Gastrocnemius medialis (tissue), 4 donors: ENCODE results near the gene KCNQ5.

ENCODE experiments used
- POLR2A ChIP-seq, 2 donors: fragments of 450-650 bp; IDR thresholded peaks; one replicate each; pipeline ENCODE4 v1.6.1; 2017; ENCODE audit warnings: antibody characterized with exemption in 2 of 2, mild to moderate bottlenecking in 2 of 2, moderate library complexity in 2 of 2
- TF ChIP-seq, protein P1 (sequence below), 5 experiments: fragments of 450-650 bp in 3 of 5; fragments of 200-600 bp in 2 of 5; sonication (generic) in 2 of 5; IDR thresholded peaks in 4 of 5; conservative IDR thresholded peaks in 1 of 5; 1 replicate in 4 of 5; 2 replicates in 1 of 5; pipeline ENCODE4 v1.5.1; 2016 to 2019; ENCODE audit warnings: antibody characterized with exemption in 5 of 5, mild to moderate bottlenecking in 3 of 5, moderate library complexity in 3 of 5

DNA sequence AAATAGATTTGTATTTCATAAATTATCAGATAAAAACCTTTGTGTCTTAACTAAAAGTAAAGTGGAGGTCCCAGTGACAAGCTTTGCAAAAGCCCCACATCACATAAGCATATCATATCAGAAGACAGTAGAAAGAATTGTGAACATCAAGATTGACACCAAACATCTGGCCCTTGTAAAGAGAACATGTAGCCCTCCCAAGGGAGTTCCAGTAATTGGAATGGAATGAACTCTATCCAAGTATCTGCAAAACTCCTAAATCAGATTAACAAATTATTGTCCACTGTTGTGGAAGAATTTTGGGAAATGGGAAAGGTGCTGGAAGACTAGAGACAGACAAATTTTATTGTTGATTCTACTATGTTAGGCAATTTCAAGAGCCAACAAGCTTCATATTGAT lies 268.8 kb downstream of the KCNQ5 start:
- TF ChIP-seq, protein P1, sequence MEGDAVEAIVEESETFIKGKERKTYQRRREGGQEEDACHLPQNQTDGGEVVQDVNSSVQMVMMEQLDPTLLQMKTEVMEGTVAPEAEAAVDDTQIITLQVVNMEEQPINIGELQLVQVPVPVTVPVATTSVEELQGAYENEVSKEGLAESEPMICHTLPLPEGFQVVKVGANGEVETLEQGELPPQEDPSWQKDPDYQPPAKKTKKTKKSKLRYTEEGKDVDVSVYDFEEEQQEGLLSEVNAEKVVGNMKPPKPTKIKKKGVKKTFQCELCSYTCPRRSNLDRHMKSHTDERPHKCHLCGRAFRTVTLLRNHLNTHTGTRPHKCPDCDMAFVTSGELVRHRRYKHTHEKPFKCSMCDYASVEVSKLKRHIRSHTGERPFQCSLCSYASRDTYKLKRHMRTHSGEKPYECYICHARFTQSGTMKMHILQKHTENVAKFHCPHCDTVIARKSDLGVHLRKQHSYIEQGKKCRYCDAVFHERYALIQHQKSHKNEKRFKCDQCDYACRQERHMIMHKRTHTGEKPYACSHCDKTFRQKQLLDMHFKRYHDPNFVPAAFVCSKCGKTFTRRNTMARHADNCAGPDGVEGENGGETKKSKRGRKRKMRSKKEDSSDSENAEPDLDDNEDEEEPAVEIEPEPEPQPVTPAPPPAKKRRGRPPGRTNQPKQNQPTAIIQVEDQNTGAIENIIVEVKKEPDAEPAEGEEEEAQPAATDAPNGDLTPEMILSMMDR (IDR thresholded peaks at IDR 0.05 in 4 of 5, conservative IDR thresholded peaks at IDR 0.05 in 1 of 5) = no peak
- TF ChIP-seq POLR2A (IDR thresholded peaks at IDR 0.05) = no peak
